ENCODE measurements around the gene MEIS1.

DNA sequence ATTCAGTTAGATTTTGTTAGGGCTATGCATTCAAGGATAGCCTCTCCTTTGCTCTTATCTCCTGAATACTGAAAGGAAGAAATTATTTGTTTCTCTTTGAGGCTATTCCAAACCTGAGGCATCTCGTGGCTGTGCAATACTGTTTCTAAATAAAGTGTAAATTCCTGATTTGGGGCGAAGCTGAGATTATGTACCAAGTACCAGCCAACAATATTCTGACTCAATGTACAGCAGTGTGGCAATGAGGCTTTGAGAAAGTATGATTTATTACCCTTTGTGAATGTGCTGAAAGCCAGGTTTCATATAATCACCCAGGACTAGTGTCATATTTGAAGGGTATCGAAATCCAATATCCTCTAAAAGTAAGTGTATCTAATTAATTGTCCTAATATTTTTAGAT lies 113.5 kb downstream of the MEIS1 start:
- TF ChIP-seq EZH2phosphoT487 (IDR thresholded peaks at IDR 0.05; ENCODE audit: insufficient read depth, low read depth), result no peak
- no peak for TF ChIP-seq EZH2 (IDR thresholded peaks at IDR 0.05; ENCODE audit: insufficient read depth, poor library complexity, severe bottlenecking)

Measured in GM23248 (cell line).